Ovary (tissue), 9 donors: ENCODE measurements around the gene C5orf15. TPM values are rescaled to one million over a fixed set of nuclear protein-coding genes. Genes with fewer than 3 reads are reported as not detected.

Source experiments
- DNase-seq, 5 donors: peaks; one replicate each; pipeline ENCODE4 v3.0.0-alpha.2; 2019 to 2020
- H3K27ac ChIP-seq, 2 donors: fragments of 200-600 bp; one replicate each; pipeline versions ENCODE4 v1.5.1 to v1.8.0; 2019 to 2022
- H3K27me3 ChIP-seq: fragments of 200-600 bp; one replicate; pipeline ENCODE4 v1.8.0; 2022
- H3K36me3 ChIP-seq: fragments of 200-600 bp; sonication (generic); one replicate; pipeline ENCODE4 v1.5.1; 2019
- H3K4me1 ChIP-seq: one replicate; pipeline ENCODE4 v1.8.1; 2013; ENCODE audit warnings: mild to moderate bottlenecking, moderate library complexity; ENCODE audit not compliant: insufficient read depth
- H3K4me3 ChIP-seq: fragments of 200-600 bp; sonication (generic); one replicate; pipeline ENCODE4 v1.5.1; 2017
- H3K9me3 ChIP-seq, 2 donors: fragments of 200-600 bp in 1 of 2; sonication (generic) in 1 of 2; one replicate each; pipeline versions ENCODE4 v1.5.1 to v1.8.1; 2013 to 2019; ENCODE audit warnings: mild to moderate bottlenecking in 1 of 2, moderate library complexity in 1 of 2
- EP300 ChIP-seq: sonication (generic); formaldehyde crosslinking; IDR thresholded peaks from one replicate; pipeline ENCODE4 v1.6.1; 2017; ENCODE audit warnings: antibody characterized with exemption
- POLR2A ChIP-seq: fragments of 450-650 bp; IDR thresholded peaks from one replicate; pipeline ENCODE4 v1.6.1; 2017; ENCODE audit warnings: antibody characterized with exemption, mild to moderate bottlenecking, moderate library complexity
- WGBS, 3 donors: extraction: QIAGEN DNeasy Blood & Tissue Kit in 1 of 3; methylation state at CpG; one replicate each; pipeline versions ENCODE4 v1.1.5 to v1.1.7; 2013 to 2017; 5-methylcytosine and 5-hydroxymethylcytosine counted together
- intact Hi-C, 4 donors: fragments of 100-400 bp; cut with DNase I; formaldehyde crosslinking; loops; one replicate each; pipeline versions ENCODE4 v1.11.0 to v1.15.1; 2022 to 2023
- polyA plus RNA-seq, 2 donors: library from polyadenylated mRNA; stranded (reverse); fragments of 200-250 nt in 1 of 2; fragments of 350-450 nt in 1 of 2; fragmentation: Illumina TruSeq in 1 of 2; extraction: RNeasy Lipid Tissue Mini Kit (QIAGEN cat#74804) in 1 of 2; gene quantifications; one replicate each; pipeline ENCODE4 v1.2.3, GENCODE V29; 2013 to 2014
- total RNA-seq, 7 donors: library from RNA; depleted of rRNA in 2 of 7; stranded (reverse); fragments of >200 nt in 2 of 7; fragmentation: NEBNext Ultra II Directional in 3 of 7; extraction: Animal tissue kit (Norgen Biotek cat#: 25700) in 3 of 7; gene quantifications; one replicate each; pipeline versions ENCODE4 v1.1.0 to v1.2.4, GENCODE V29; 2016 to 2023
- TF ChIP-seq, protein P1 (sequence below), 3 donors: fragments of 450-650 bp in 2 of 3; fragments of 200-600 bp in 1 of 3; IDR thresholded peaks; one replicate each; pipeline versions ENCODE4 v1.5.1 to v1.8.0; 2016 to 2022; ENCODE audit warnings: antibody characterized with exemption in 3 of 3, mild to moderate bottlenecking in 1 of 3
- donor health status: DM: no; HTN: no; CAD: no; lungs with moderate emphysema.
- donor health status: DM: no; HTN: no; CAD: no.
- donor health status: Bipolar disorder and iron deficiency.
- donor health status: DM: yes; HTN: yes; CAD: no.
- donor health status: DM: no; HTN: no; CAD: no.
- donor health status: DM: yes; HTN: yes; CAD: no.

C5orf15 gene
- total and polyA plus RNA-seq, 9 donors, result 26.9 to 102 (median 34.5) TPM

GRCh38 chr5:133917785-133918184 lies 50.6 kb downstream of the C5orf15 start:
- Histone ChIP-seq H3K9me3 (no peaks in the 10 kb centered on the region), H3K27ac (no peak overlapping the region), H3K4me1 (no peaks in the 10 kb centered on the region), H3K27me3 (no peaks in the 10 kb centered on the region), H3K36me3 (no peaks in the 10 kb centered on the region), H3K4me3 (no peak overlapping the region)
- intact Hi-C loops, result no loop called here
- DNase-seq, result no peak
- whole genome bisulfite sequencing, 3 donors, result 79 to 91% (median 89%) methylated on average over 7 of the region's 7 CpGs
- TF ChIP-seq EP300 (no peak), POLR2A (no peak)
- TF ChIP-seq, protein P1, sequence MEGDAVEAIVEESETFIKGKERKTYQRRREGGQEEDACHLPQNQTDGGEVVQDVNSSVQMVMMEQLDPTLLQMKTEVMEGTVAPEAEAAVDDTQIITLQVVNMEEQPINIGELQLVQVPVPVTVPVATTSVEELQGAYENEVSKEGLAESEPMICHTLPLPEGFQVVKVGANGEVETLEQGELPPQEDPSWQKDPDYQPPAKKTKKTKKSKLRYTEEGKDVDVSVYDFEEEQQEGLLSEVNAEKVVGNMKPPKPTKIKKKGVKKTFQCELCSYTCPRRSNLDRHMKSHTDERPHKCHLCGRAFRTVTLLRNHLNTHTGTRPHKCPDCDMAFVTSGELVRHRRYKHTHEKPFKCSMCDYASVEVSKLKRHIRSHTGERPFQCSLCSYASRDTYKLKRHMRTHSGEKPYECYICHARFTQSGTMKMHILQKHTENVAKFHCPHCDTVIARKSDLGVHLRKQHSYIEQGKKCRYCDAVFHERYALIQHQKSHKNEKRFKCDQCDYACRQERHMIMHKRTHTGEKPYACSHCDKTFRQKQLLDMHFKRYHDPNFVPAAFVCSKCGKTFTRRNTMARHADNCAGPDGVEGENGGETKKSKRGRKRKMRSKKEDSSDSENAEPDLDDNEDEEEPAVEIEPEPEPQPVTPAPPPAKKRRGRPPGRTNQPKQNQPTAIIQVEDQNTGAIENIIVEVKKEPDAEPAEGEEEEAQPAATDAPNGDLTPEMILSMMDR (IDR thresholded peaks at IDR 0.05), result no peak

GRCh38 chr5:133916914-133917313 lies 51.5 kb downstream of the C5orf15 start:
- H3K4me3 ChIP-seq, result no peak overlapping the region
- no peak overlapping the region for H3K27ac ChIP-seq
- H3K4me1 ChIP-seq, result no peaks in the 10 kb centered on the region
- WGBS, 3 donors, result 87 to 93% (median 88%) methylated on average over 6 of the region's 6 CpGs
- H3K36me3 ChIP-seq, result no peaks in the 10 kb centered on the region
- intact Hi-C loops, result no loop called here
- H3K27me3 ChIP-seq, result no peaks in the 10 kb centered on the region
- H3K9me3 ChIP-seq, result no peaks in the 10 kb centered on the region
- DNase-seq, result no peak
- TF ChIP-seq POLR2A (no peak), EP300 (no peak)
- TF ChIP-seq, protein P1 (IDR thresholded peaks at IDR 0.05), result no peak

DNA sequence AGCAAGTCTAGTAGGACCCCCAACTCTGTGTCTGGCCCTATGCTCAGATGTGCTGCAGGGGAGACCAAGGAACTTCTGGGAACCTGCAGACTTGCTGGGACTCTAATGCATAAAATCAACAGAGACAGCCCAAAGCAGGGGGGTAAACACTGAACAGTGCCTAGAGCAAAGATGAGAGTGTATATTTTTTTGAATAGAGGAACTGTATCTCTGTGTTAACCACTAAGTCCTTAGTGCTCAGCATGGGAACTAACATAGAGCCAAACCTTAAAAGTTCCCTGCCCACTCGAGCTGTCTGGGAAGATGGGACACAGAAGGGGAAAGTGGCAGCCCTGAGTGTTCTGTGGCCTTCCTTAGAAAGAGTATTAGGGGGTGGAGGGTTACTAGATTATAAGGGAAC lies 51.9 kb downstream of the C5orf15 start:
- intact Hi-C loops, result no loop called here
- TF ChIP-seq EP300 (no peak), POLR2A (no peak)
- TF ChIP-seq, protein P1 (IDR thresholded peaks at IDR 0.05), result no peak
- Histone ChIP-seq H3K4me1 (no peaks in the 10 kb centered on the region), H3K27me3 (no peaks in the 10 kb centered on the region), H3K4me3 (no peak overlapping the region), H3K36me3 (no peaks in the 10 kb centered on the region), H3K9me3 (no peaks in the 10 kb centered on the region), H3K27ac (no peak overlapping the region)
- 64 to 72% (median 68%) methylated on average over 1 of the region's 1 CpG for WGBS, 3 donors
- DNase-seq, result no peak

GRCh38 chr5:133914434-133914833 lies 54.0 kb downstream of the C5orf15 start:
- Histone ChIP-seq H3K4me1 (no peaks in the 10 kb centered on the region), H3K4me3 (no peak overlapping the region), H3K36me3 (no peaks in the 10 kb centered on the region), H3K9me3 (no peaks in the 10 kb centered on the region), H3K27me3 (no peaks in the 10 kb centered on the region), H3K27ac (no peak overlapping the region)
- no peak for TF ChIP-seq POLR2A
- no peak for TF ChIP-seq EP300
- TF ChIP-seq, protein P1 (IDR thresholded peaks at IDR 0.05), result no peak
- WGBS, 3 donors, result 80 to 97% (median 80%) methylated on average over 3 of the region's 3 CpGs
- intact Hi-C loops, result no loop called here
- no peak for DNase-seq
